K562 (cell line): ENCODE data around the gene PPP4R3B. TPM values are rescaled to one million over a fixed set of nuclear protein-coding genes. Genes with fewer than 3 reads are reported as not detected.
A peak's percentile ranks its signal among the peaks of the same experiment; 100 is the strongest.

Source experiments
- CBX3 ChIP-seq, 2 experiments: IDR thresholded peaks; 1 replicate in 1 of 2; 2 replicates in 1 of 2; pipeline ENCODE4 v1.6.1; 2012; ENCODE audit warnings: inconsistent platforms in 2 of 2, low read length in 2 of 2, borderline replicate concordance in 1 of 2, control low read depth in 1 of 2
- EGR1 ChIP-seq: fragments of 450-650 bp; conservative IDR thresholded peaks from 2 replicates; pipeline ENCODE4 v1.6.1; 2017; ENCODE audit warnings: mild to moderate bottlenecking
- FIP1L1 ChIP-seq: fragments of 200-400 bp; formaldehyde crosslinking; IDR thresholded peaks from 2 replicates; pipeline ENCODE4 v1.6.1; 2018; ENCODE audit warnings: mild to moderate bottlenecking, low read depth, low read length; ENCODE audit not compliant: poor library complexity, severe bottlenecking
- HCFC1 ChIP-seq: IDR thresholded peaks from 2 replicates; pipeline ENCODE4 v1.6.1; 2012; ENCODE audit warnings: low read depth, low read length, improper control_type of control experiment
- HDAC2 ChIP-seq: fragments of 450-650 bp; IDR thresholded peaks from 2 replicates; pipeline ENCODE4 v1.6.1; 2016; ENCODE audit warnings: mild to moderate bottlenecking
- LCOR ChIP-seq: sonication (generic); formaldehyde crosslinking; IDR thresholded peaks from 2 replicates; pipeline ENCODE4 v1.8.0; 2022; ENCODE audit warnings: mild to moderate bottlenecking, missing genetic modification reagents
- MCM7 ChIP-seq, 2 experiments: fragments of 450-650 bp; IDR thresholded peaks; 2 replicates each; pipeline ENCODE4 v1.6.1; 2016 to 2018
- NBN ChIP-seq: fragments of 450-650 bp; IDR thresholded peaks from 2 replicates; pipeline ENCODE4 v1.6.1; 2016; ENCODE audit warnings: low read depth, mild to moderate bottlenecking
- NCOA6 ChIP-seq: fragments of 450-650 bp; IDR thresholded peaks from 2 replicates; pipeline ENCODE4 v1.6.1; 2017; ENCODE audit warnings: mild to moderate bottlenecking
- NR4A1 ChIP-seq, 2 experiments: fragments of 250-450 bp in 1 of 2; fragments of 450-650 bp in 1 of 2; sonication (Bioruptor Pico) in 1 of 2; IDR thresholded peaks; 2 replicates each; pipeline versions ENCODE4 v1.4.0 to v1.6.1; 2016 to 2020; ENCODE audit warnings: mild to moderate bottlenecking in 2 of 2, missing compliant biosample characterization in 1 of 2, missing genetic modification characterization in 1 of 2, moderate library complexity in 1 of 2
- RAD21 ChIP-seq, 2 experiments: fragments of 250-450 bp in 1 of 2; fragments of 450-650 bp in 1 of 2; sonication (Bioruptor Pico) in 1 of 2; formaldehyde crosslinking in 1 of 2; IDR thresholded peaks in 1 of 2; conservative IDR thresholded peaks in 1 of 2; 2 replicates each; pipeline versions ENCODE4 v1.4.0 to v1.8.0; 2020 to 2022; ENCODE audit warnings: mild to moderate bottlenecking in 2 of 2, moderate library complexity in 1 of 2
- RFX1 ChIP-seq: fragments of 450-650 bp; IDR thresholded peaks from 2 replicates; pipeline ENCODE4 v1.6.1; 2016; ENCODE audit warnings: mild to moderate bottlenecking, moderate library complexity
- TCF7 ChIP-seq: sonication (generic); IDR thresholded peaks from 2 replicates; pipeline ENCODE4 v1.6.1; 2016; ENCODE audit warnings: antibody characterized with exemption, borderline replicate concordance
- TSC22D4 ChIP-seq: fragments of 450-650 bp; IDR thresholded peaks from 2 replicates; pipeline ENCODE4 v1.6.1; 2016; ENCODE audit warnings: missing genetic modification characterization, missing biosample characterization, control low read depth
- ZFPM2 ChIP-seq: fragments of 250-450 bp; sonication (Bioruptor Pico); IDR thresholded peaks from 2 replicates; pipeline ENCODE4 v1.5.1; 2022; ENCODE audit warnings: mild to moderate bottlenecking
- polyA plus RNA-seq, 8 experiments: library from polyadenylated mRNA; depleted of rRNA in 4 of 8; stranded (reverse) in 5 of 8; unstranded in 3 of 8; fragments of >200 nt; fragmentation: Nextera tagmentation in 2 of 8; fragmentation: Illumina TruSeq in 1 of 8; extraction: Ambion mirVana in 2 of 8; extraction: Trizol in 1 of 8; gene quantifications; 2 replicates each; pipeline versions ENCODE4 v1.2.1 to v1.2.3, GENCODE V29; 2011 to 2014; ENCODE audit warnings: inconsistent platforms in 1 of 8, missing spikeins in 1 of 8
- total RNA-seq, 7 experiments: library from RNA; depleted of rRNA in 6 of 7; stranded (reverse); fragments of >200 nt in 6 of 7; fragmentation: Illumina TruSeq in 2 of 7; extraction: Trizol in 2 of 7; gene quantifications; 2 replicates each; pipeline versions ENCODE4 v1.2.1 to v1.2.3, GENCODE V29; 2011 to 2021; ENCODE audit warnings: low replicate concordance in 1 of 7
- TF ChIP-seq, protein P1 (sequence below): sonication (generic); formaldehyde crosslinking; IDR thresholded peaks from 2 replicates; pipeline ENCODE4 v1.8.1; 2023; ENCODE audit warnings: missing genetic modification reagents, mild to moderate bottlenecking, borderline replicate concordance
- TF ChIP-seq, protein P2 (sequence below), 2 experiments: fragments of 250-450 bp in 1 of 2; fragments of 450-650 bp in 1 of 2; sonication (Bioruptor Pico) in 1 of 2; IDR thresholded peaks; 2 replicates each; pipeline versions ENCODE4 v1.6.1 to v1.8.0; 2016 to 2021; ENCODE audit warnings: mild to moderate bottlenecking in 2 of 2, moderate library complexity in 2 of 2, missing compliant biosample characterization in 1 of 2, missing genetic modification characterization in 1 of 2
- TF ChIP-seq, protein P3 (sequence below): fragments of 250-450 bp; sonication (Bioruptor Pico); IDR thresholded peaks from 2 replicates; pipeline ENCODE4 v1.8.0; 2022; ENCODE audit warnings: inconsistent platforms, mild to moderate bottlenecking, moderate library complexity, borderline replicate concordance
- TF ChIP-seq, protein P4 (sequence below): sonication (generic); formaldehyde crosslinking; IDR thresholded peaks from 2 replicates; pipeline ENCODE4 v1.8.0; 2022; ENCODE audit warnings: mild to moderate bottlenecking, low read depth, missing genetic modification reagents

PPP4R3B gene
- total and polyA plus RNA-seq, 9 of the 15 experiments (the other 6 are each of a cell fraction or from before 2014, with no cell fraction given) = 13.2 to 59.2 (median 41.9) TPM

DNA sequence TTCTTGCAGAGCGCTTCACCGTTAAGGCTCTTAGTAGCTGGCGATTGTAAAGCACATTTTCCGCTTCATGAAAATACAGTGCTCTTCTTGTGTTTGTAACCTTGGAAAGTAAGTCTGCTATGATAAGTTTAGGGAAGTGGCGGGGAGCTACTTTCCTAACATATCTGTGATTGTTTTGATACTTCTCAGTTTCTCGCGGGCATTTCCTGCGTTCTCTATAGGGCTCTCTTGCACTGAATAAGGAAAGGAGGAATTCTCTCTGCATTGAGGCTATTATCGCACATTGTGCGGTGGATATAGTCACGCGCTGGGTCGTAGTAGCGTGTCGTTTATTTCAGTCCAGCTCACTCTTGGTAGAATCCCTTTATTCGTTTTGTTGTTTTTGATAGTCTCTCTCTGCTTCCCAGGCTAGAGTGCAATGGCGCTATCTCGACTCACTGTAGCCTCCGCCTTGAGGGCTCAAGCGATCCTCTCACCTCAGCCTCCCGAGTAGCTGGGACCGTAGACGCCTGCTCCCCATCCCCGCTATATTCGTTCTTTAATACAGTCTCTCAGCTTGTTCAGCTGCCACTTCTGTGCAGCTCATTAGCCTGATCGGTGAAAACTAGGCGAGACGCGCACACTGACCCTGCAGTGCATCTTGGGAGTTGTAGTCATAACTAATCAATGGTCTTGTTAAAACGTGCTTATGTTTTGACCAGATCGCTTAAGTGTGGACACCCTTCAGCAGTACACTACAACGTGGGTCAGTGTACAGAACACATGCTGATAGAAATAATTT is 1.0 kb upstream of the PPP4R3B start (continued):
- TF ChIP-seq HDAC2 (no peak), RAD21 (CRISPR knock-in tag; conservative IDR thresholded peaks at IDR 0.05 in 1 of 2, IDR thresholded peaks at IDR 0.05 in 1 of 2) (no peak), MCM7 (IDR thresholded peaks at IDR 0.05) (no peak), CBX3 (IDR thresholded peaks at IDR 0.05; ENCODE audit: borderline replicate concordance in 1 of 2, low read length in 2 of 2) (no peak; a peak in 1 of 3 replicates), NR4A1 (CRISPR knock-in tag; IDR thresholded peaks at IDR 0.05) (no peak), NR4A1 (tag; IDR thresholded peaks at IDR 0.05) (no peak), RFX1 (no peak), EGR1 (no peak), LCOR (CRISPR knock-in tag) (no peak), TCF7 (no peak), HCFC1 (peak; percentile 87), NBN (no peak; the same call in 1 of the 2 replicates), TSC22D4 (tag) (no peak), FIP1L1 (no peak), NCOA6 (no peak), ZFPM2 (CRISPR knock-in tag) (no peak)
- TF ChIP-seq, protein P1, sequence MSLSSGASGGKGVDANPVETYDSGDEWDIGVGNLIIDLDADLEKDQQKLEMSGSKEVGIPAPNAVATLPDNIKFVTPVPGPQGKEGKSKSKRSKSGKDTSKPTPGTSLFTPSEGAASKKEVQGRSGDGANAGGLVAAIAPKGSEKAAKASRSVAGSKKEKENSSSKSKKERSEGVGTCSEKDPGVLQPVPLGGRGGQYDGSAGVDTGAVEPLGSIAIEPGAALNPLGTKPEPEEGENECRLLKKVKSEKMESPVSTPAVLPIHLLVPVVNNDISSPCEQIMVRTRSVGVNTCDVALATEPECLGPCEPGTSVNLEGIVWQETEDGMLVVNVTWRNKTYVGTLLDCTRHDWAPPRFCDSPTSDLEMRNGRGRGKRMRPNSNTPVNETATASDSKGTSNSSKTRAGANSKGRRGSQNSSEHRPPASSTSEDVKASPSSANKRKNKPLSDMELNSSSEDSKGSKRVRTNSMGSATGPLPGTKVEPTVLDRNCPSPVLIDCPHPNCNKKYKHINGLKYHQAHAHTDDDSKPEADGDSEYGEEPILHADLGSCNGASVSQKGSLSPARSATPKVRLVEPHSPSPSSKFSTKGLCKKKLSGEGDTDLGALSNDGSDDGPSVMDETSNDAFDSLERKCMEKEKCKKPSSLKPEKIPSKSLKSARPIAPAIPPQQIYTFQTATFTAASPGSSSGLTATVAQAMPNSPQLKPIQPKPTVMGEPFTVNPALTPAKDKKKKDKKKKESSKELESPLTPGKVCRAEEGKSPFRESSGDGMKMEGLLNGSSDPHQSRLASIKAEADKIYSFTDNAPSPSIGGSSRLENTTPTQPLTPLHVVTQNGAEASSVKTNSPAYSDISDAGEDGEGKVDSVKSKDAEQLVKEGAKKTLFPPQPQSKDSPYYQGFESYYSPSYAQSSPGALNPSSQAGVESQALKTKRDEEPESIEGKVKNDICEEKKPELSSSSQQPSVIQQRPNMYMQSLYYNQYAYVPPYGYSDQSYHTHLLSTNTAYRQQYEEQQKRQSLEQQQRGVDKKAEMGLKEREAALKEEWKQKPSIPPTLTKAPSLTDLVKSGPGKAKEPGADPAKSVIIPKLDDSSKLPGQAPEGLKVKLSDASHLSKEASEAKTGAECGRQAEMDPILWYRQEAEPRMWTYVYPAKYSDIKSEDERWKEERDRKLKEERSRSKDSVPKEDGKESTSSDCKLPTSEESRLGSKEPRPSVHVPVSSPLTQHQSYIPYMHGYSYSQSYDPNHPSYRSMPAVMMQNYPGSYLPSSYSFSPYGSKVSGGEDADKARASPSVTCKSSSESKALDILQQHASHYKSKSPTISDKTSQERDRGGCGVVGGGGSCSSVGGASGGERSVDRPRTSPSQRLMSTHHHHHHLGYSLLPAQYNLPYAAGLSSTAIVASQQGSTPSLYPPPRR = no peak
- TF ChIP-seq, protein P2, sequence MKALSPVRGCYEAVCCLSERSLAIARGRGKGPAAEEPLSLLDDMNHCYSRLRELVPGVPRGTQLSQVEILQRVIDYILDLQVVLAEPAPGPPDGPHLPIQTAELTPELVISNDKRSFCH (CRISPR knock-in tag; IDR thresholded peaks at IDR 0.05) = no peak
- TF ChIP-seq, protein P2 (tag; IDR thresholded peaks at IDR 0.05) = no peak
- TF ChIP-seq, protein P3, sequence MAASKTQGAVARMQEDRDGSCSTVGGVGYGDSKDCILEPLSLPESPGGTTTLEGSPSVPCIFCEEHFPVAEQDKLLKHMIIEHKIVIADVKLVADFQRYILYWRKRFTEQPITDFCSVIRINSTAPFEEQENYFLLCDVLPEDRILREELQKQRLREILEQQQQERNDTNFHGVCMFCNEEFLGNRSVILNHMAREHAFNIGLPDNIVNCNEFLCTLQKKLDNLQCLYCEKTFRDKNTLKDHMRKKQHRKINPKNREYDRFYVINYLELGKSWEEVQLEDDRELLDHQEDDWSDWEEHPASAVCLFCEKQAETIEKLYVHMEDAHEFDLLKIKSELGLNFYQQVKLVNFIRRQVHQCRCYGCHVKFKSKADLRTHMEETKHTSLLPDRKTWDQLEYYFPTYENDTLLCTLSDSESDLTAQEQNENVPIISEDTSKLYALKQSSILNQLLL (CRISPR knock-in tag) = no peak
- TF ChIP-seq, protein P4, sequence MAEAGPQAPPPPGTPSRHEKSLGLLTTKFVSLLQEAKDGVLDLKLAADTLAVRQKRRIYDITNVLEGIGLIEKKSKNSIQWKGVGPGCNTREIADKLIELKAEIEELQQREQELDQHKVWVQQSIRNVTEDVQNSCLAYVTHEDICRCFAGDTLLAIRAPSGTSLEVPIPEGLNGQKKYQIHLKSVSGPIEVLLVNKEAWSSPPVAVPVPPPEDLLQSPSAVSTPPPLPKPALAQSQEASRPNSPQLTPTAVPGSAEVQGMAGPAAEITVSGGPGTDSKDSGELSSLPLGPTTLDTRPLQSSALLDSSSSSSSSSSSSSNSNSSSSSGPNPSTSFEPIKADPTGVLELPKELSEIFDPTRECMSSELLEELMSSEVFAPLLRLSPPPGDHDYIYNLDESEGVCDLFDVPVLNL (CRISPR knock-in tag) = no peak
